ENCODE data around the gene EPHA6.

DNA sequence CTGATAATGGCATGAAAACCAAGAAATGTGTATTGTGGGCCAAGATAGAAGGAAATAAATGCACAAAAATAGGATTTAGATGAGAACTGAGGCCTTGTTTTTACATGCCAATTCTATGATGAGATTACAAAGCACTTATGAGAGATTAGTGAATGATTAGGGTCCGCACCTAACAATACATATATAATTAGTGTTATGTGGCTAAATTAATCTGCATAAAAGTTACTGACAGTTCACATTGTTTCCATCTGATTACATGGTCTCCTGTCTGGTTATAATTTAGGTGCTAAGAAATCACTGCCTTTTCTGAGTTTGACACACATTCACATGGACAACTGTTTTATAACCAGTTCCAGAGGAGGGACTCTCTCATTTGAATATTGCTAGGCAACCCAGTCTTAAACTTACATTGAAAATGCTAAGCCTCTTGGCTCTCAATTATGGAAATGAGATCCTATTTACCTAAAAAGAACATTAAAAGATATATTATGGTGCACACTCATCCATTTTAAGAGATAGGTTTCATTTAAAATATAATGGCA lies 833.1 kb downstream of the EPHA6 start:
- TF ChIP-seq, protein P1, sequence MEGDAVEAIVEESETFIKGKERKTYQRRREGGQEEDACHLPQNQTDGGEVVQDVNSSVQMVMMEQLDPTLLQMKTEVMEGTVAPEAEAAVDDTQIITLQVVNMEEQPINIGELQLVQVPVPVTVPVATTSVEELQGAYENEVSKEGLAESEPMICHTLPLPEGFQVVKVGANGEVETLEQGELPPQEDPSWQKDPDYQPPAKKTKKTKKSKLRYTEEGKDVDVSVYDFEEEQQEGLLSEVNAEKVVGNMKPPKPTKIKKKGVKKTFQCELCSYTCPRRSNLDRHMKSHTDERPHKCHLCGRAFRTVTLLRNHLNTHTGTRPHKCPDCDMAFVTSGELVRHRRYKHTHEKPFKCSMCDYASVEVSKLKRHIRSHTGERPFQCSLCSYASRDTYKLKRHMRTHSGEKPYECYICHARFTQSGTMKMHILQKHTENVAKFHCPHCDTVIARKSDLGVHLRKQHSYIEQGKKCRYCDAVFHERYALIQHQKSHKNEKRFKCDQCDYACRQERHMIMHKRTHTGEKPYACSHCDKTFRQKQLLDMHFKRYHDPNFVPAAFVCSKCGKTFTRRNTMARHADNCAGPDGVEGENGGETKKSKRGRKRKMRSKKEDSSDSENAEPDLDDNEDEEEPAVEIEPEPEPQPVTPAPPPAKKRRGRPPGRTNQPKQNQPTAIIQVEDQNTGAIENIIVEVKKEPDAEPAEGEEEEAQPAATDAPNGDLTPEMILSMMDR (conservative IDR thresholded peaks at IDR 0.05) = no peak
- no peak for TF ChIP-seq EZH2 (IDR thresholded peaks at IDR 0.05; ENCODE audit: low read depth)
